Esophagus muscularis mucosa (tissue), 3 donors: ENCODE results near the gene ALKBH5.

Source experiments
- POLR2A ChIP-seq: fragments of 450-650 bp; IDR thresholded peaks from one replicate; pipeline ENCODE4 v1.6.1; 2017; ENCODE audit warnings: antibody characterized with exemption, moderate library complexity, mild to moderate bottlenecking, low read depth
- TF ChIP-seq, protein P1 (sequence below), 3 experiments: fragments of 200-600 bp in 2 of 3; fragments of 450-650 bp in 1 of 3; sonication (generic) in 2 of 3; IDR thresholded peaks; one replicate each; pipeline ENCODE4 v1.5.1; 2017 to 2019; ENCODE audit warnings: antibody characterized with exemption in 3 of 3, mild to moderate bottlenecking in 2 of 3, moderate library complexity in 1 of 3

DNA sequence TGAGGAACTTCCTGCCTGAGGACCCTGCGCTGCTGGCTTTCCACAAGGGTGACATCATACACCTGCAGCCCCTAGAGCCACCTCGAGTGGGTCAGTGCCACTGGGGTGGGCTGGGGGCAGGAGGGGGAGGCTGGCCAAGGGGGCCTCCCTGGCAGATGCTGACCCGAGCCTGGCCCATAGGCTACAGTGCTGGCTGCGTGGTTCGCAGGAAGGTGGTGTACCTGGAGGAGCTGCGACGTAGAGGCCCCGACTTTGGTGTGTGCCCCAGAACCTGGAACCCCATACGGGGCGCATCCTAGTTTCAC is 26.7 kb upstream of the ALKBH5 start:
- TF ChIP-seq, protein P1, sequence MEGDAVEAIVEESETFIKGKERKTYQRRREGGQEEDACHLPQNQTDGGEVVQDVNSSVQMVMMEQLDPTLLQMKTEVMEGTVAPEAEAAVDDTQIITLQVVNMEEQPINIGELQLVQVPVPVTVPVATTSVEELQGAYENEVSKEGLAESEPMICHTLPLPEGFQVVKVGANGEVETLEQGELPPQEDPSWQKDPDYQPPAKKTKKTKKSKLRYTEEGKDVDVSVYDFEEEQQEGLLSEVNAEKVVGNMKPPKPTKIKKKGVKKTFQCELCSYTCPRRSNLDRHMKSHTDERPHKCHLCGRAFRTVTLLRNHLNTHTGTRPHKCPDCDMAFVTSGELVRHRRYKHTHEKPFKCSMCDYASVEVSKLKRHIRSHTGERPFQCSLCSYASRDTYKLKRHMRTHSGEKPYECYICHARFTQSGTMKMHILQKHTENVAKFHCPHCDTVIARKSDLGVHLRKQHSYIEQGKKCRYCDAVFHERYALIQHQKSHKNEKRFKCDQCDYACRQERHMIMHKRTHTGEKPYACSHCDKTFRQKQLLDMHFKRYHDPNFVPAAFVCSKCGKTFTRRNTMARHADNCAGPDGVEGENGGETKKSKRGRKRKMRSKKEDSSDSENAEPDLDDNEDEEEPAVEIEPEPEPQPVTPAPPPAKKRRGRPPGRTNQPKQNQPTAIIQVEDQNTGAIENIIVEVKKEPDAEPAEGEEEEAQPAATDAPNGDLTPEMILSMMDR (IDR thresholded peaks at IDR 0.05), result no peak
- TF ChIP-seq POLR2A, result no peak
